ENCODE measurements around the gene AFMID.

- TF ChIP-seq CTCF (IDR thresholded peaks at IDR 0.05; ENCODE audit: insufficient read depth, low read length, poor library complexity, severe bottlenecking) (no peak), EZH2phosphoT487 (conservative IDR thresholded peaks at IDR 0.05; ENCODE audit: low read length) (no peak)
Observed at GRCh38 chr17:78241277-78242023, 54.3 kb downstream of the AFMID start.
